ENCODE results near the gene AKAP6.

- no peak for TF ChIP-seq FOXM1 (IDR thresholded peaks at IDR 0.05; ENCODE audit: low read depth, low read length)
- no peak for TF ChIP-seq CTCF (IDR thresholded peaks at IDR 0.05 in 2 of 3, conservative IDR thresholded peaks at IDR 0.05 in 1 of 3; ENCODE audit: control insufficient read depth in 2 of 3, extremely low read depth in 1 of 3, insufficient read depth in 1 of 3, low read depth in 3 of 3, low read length in 3 of 3)
Observed at GRCh38 chr14:32403688-32404087, 74.6 kb downstream of the AKAP6 start.
